DLD1 (cell line): ENCODE data around the gene PHGDH.
"Not testable (repeated sequence)": the region's sequence is repeated elsewhere in the genome, so short reads cannot be mapped to it uniquely, and the experiment has no call there.

Experiments used
- in situ Hi-C: cut with HindIII; loops from 2 replicates; pipeline ENCODE4 v1.10.0; 2017; ENCODE audit warnings: low sequenced_read_pairs

The PHGDH gene

GRCh38 chr1:119696863-119697262 is 14.9 kb upstream of the PHGDH start:
- in situ Hi-C loops = not testable (repeated sequence)

GRCh38 chr1:119697598-119697997 is 14.1 kb upstream of the PHGDH start:
- in situ Hi-C loops = no loop called here

- in situ Hi-C loops = no loop called here
These were observed 11.4 kb upstream of the PHGDH start for GRCh38 chr1:119700326-119700725.

- in situ Hi-C loops = no loop called here
These were observed 10.1 kb upstream of the PHGDH start for GRCh38 chr1:119701659-119702058.

GRCh38 chr1:119702384-119702783 is 9.3 kb upstream of the PHGDH start:
- in situ Hi-C loops = no loop called here

GRCh38 chr1:119703666-119704450 is 7.9 kb upstream of the PHGDH start:
- in situ Hi-C loops = no loop called here

GRCh38 chr1:119706599-119706998 is 5.1 kb upstream of the PHGDH start:
- in situ Hi-C loops = not testable (repeated sequence)

- in situ Hi-C loops = not testable (repeated sequence)
These were observed 354 bp upstream of the PHGDH start for GRCh38 chr1:119711356-119711803.

- in situ Hi-C loops = no loop called here
These were observed 756 bp downstream of the PHGDH start for GRCh38 chr1:119712342-119713038.

- in situ Hi-C loops = no loop called here
These were observed 1.5 kb downstream of the PHGDH start for GRCh38 chr1:119713039-119713748.

GRCh38 chr1:119713749-119714456 is 2.2 kb downstream of the PHGDH start:
- in situ Hi-C loops = no loop called here

GRCh38 chr1:119714583-119714982 is 2.8 kb downstream of the PHGDH start:
- in situ Hi-C loops = no loop called here

GRCh38 chr1:119715542-119715941 is 3.8 kb downstream of the PHGDH start:
- in situ Hi-C loops = no loop called here

GRCh38 chr1:119718409-119718808 is 6.7 kb downstream of the PHGDH start:
- in situ Hi-C loops = no loop called here

GRCh38 chr1:119718972-119719371 is 7.2 kb downstream of the PHGDH start:
- in situ Hi-C loops = no loop called here

- in situ Hi-C loops = no loop called here
These were observed 9.2 kb downstream of the PHGDH start for GRCh38 chr1:119720866-119721440.

- in situ Hi-C loops = no loop called here
These were observed 10.2 kb downstream of the PHGDH start for GRCh38 chr1:119721896-119722295.

- in situ Hi-C loops = no loop called here
These were observed 13.0 kb downstream of the PHGDH start for GRCh38 chr1:119724611-119725218.

- in situ Hi-C loops = no loop called here
These were observed 13.9 kb downstream of the PHGDH start for GRCh38 chr1:119725626-119726025.

- in situ Hi-C loops = no loop called here
These were observed 16.3 kb downstream of the PHGDH start for GRCh38 chr1:119727991-119728390.
